ENCODE data around the gene INTU.

INTU gene

DNA sequence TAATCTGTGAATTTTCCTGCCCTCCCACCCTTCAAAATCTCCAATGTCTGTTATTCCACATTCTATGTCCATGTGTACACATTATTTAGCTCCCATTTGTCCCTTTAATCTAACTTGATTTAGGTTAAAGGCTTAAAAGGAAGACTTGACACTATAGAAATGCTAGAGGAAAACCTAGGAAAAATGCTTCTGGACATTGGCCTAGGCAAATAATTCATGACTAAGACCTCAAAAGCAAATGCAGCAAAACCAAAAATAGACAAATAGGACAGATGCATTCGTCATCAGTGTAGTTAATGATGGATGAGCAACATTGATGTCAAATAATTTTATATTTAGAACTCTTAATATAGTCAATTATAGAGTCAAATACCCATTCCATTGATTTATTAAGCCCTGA is 36.9 kb downstream of the INTU start:
- TF ChIP-seq TAF1 (IDR thresholded peaks at IDR 0.05; ENCODE audit: borderline replicate concordance, insufficient read depth, low read length) = no peak
- no peak for TF ChIP-seq SIN3A (IDR thresholded peaks at IDR 0.05; ENCODE audit: borderline replicate concordance, insufficient read depth, low read length)
- no peak for TF ChIP-seq POLR2AphosphoS5 (IDR thresholded peaks at IDR 0.05; ENCODE audit: low read depth, low read length)
- TF ChIP-seq FOXP2 (optimal IDR thresholded peaks at IDR 0.05; ENCODE audit: borderline replicate concordance, extremely low read depth, extremely low read length, insufficient read depth) = no peak
- TF ChIP-seq, protein P1, sequence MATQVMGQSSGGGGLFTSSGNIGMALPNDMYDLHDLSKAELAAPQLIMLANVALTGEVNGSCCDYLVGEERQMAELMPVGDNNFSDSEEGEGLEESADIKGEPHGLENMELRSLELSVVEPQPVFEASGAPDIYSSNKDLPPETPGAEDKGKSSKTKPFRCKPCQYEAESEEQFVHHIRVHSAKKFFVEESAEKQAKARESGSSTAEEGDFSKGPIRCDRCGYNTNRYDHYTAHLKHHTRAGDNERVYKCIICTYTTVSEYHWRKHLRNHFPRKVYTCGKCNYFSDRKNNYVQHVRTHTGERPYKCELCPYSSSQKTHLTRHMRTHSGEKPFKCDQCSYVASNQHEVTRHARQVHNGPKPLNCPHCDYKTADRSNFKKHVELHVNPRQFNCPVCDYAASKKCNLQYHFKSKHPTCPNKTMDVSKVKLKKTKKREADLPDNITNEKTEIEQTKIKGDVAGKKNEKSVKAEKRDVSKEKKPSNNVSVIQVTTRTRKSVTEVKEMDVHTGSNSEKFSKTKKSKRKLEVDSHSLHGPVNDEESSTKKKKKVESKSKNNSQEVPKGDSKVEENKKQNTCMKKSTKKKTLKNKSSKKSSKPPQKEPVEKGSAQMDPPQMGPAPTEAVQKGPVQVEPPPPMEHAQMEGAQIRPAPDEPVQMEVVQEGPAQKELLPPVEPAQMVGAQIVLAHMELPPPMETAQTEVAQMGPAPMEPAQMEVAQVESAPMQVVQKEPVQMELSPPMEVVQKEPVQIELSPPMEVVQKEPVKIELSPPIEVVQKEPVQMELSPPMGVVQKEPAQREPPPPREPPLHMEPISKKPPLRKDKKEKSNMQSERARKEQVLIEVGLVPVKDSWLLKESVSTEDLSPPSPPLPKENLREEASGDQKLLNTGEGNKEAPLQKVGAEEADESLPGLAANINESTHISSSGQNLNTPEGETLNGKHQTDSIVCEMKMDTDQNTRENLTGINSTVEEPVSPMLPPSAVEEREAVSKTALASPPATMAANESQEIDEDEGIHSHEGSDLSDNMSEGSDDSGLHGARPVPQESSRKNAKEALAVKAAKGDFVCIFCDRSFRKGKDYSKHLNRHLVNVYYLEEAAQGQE (IDR thresholded peaks at IDR 0.05; ENCODE audit: insufficient read depth in 1 of 2, low read depth in 2 of 2, low read length in 2 of 2) = no peak

GRCh38 chr4:127672111-127672510 is 39.4 kb downstream of the INTU start:
- TF ChIP-seq, protein P1 (IDR thresholded peaks at IDR 0.05; ENCODE audit: insufficient read depth in 1 of 2, low read depth in 2 of 2, low read length in 2 of 2) = no peak
- TF ChIP-seq TAF1 (IDR thresholded peaks at IDR 0.05; ENCODE audit: borderline replicate concordance, insufficient read depth, low read length) = no peak
- no peak for TF ChIP-seq FOXP2 (optimal IDR thresholded peaks at IDR 0.05; ENCODE audit: borderline replicate concordance, extremely low read depth, extremely low read length, insufficient read depth)
- no peak for TF ChIP-seq SIN3A (IDR thresholded peaks at IDR 0.05; ENCODE audit: borderline replicate concordance, insufficient read depth, low read length)
- no peak for TF ChIP-seq POLR2AphosphoS5 (IDR thresholded peaks at IDR 0.05; ENCODE audit: low read depth, low read length)

- TF ChIP-seq SIN3A (IDR thresholded peaks at IDR 0.05; ENCODE audit: borderline replicate concordance, insufficient read depth, low read length) (no peak), FOXP2 (optimal IDR thresholded peaks at IDR 0.05; ENCODE audit: borderline replicate concordance, extremely low read depth, extremely low read length, insufficient read depth) (no peak), POLR2AphosphoS5 (IDR thresholded peaks at IDR 0.05; ENCODE audit: low read depth, low read length) (no peak), TAF1 (IDR thresholded peaks at IDR 0.05; ENCODE audit: borderline replicate concordance, insufficient read depth, low read length) (no peak)
- TF ChIP-seq, protein P1 (IDR thresholded peaks at IDR 0.05; ENCODE audit: insufficient read depth in 1 of 2, low read depth in 2 of 2, low read length in 2 of 2) = no peak
These were observed 52.5 kb downstream of the INTU start for GRCh38 chr4:127685292-127685691.

DNA sequence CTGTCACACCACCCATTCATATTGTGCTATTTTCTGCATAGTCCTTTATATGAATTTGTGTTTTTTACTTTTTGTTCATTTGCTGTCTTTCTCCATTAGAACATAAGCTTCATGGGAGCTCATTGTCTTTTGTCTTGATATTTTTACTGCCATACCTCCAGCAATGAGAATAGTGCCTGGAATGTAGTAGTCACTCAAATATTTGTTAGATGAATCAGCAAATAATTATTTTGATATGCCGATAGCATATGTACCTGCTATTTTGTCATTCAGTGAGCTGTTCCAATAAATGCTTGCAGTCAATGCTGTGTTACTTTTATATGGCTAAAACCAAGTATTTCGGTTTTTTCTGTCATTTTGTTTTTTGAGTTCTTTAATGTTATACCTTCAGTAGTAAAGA is 53.9 kb downstream of the INTU start:
- TF ChIP-seq FOXP2 (optimal IDR thresholded peaks at IDR 0.05; ENCODE audit: borderline replicate concordance, extremely low read depth, extremely low read length, insufficient read depth) (no peak), POLR2AphosphoS5 (IDR thresholded peaks at IDR 0.05; ENCODE audit: low read depth, low read length) (no peak), TAF1 (IDR thresholded peaks at IDR 0.05; ENCODE audit: borderline replicate concordance, insufficient read depth, low read length) (no peak), SIN3A (IDR thresholded peaks at IDR 0.05; ENCODE audit: borderline replicate concordance, insufficient read depth, low read length) (no peak)
- TF ChIP-seq, protein P1 (IDR thresholded peaks at IDR 0.05; ENCODE audit: insufficient read depth in 1 of 2, low read depth in 2 of 2, low read length in 2 of 2) = no peak

GRCh38 chr4:127687580-127687979 is 54.8 kb downstream of the INTU start:
- TF ChIP-seq FOXP2 (optimal IDR thresholded peaks at IDR 0.05; ENCODE audit: borderline replicate concordance, extremely low read depth, extremely low read length, insufficient read depth) (no peak), POLR2AphosphoS5 (IDR thresholded peaks at IDR 0.05; ENCODE audit: low read depth, low read length) (no peak), SIN3A (IDR thresholded peaks at IDR 0.05; ENCODE audit: borderline replicate concordance, insufficient read depth, low read length) (no peak)
- TF ChIP-seq, protein P1 (IDR thresholded peaks at IDR 0.05; ENCODE audit: insufficient read depth in 1 of 2, low read depth in 2 of 2, low read length in 2 of 2) = no peak

Measured in PFSK-1 (cell line).